CD4-positive, CD25-positive, alpha-beta regulatory T cell (primary cell): ENCODE measurements around the gene RNF157. TPM values are rescaled to one million over a fixed set of nuclear protein-coding genes. Genes with fewer than 3 reads are reported as not detected.
"Not testable (repeated sequence)": the region's sequence is repeated elsewhere in the genome, so short reads cannot be mapped to it uniquely, and the experiment has no call there.

Experiments used
- ATAC-seq, 2 donors: fragments of 150-1000 bp; cut with Tn5 transposase; one replicate each; pipeline ENCODE4 v1.10.0; 2021; ENCODE audit warnings: low read depth in 2 of 2, moderate number of reproducible peaks in 2 of 2, moderate library complexity in 1 of 2
- DNase-seq, 3 donors: peaks; one replicate each; pipeline versions ENCODE4 v3.0.0 to v3.0.0-alpha.2; 2012 to 2022; ENCODE audit warnings: mixed read lengths in 1 of 3
- H3K27ac ChIP-seq: one replicate; pipeline ENCODE4 v1.7.0; 2013; ENCODE audit warnings: mild to moderate bottlenecking, low read length; ENCODE audit not compliant: insufficient read depth, poor library complexity, severe bottlenecking
- H3K27me3 ChIP-seq: one replicate; pipeline ENCODE4 v1.7.0; 2013; ENCODE audit warnings: low read length; ENCODE audit not compliant: control insufficient read depth, insufficient read depth
- H3K36me3 ChIP-seq: one replicate; pipeline ENCODE4 v1.7.0; 2013; ENCODE audit warnings: mild to moderate bottlenecking, low read length, moderate library complexity; ENCODE audit not compliant: control insufficient read depth, insufficient read depth
- H3K4me1 ChIP-seq: 2 replicates; pipeline ENCODE4 v1.7.0; 2013; ENCODE audit warnings: mild to moderate bottlenecking, low read length; ENCODE audit not compliant: insufficient read depth, control insufficient read depth, poor library complexity, severe bottlenecking
- H3K4me3 ChIP-seq: one replicate; pipeline ENCODE4 v1.7.0; 2013; ENCODE audit warnings: low read depth, mild to moderate bottlenecking, low read length, moderate library complexity
- H3K9me3 ChIP-seq, 2 experiments: 1 replicate in 1 of 2; 2 replicates in 1 of 2; pipeline ENCODE4 v1.7.0; 2013; ENCODE audit warnings: low read length in 2 of 2, mild to moderate bottlenecking in 1 of 2, moderate library complexity in 1 of 2; ENCODE audit not compliant: control insufficient read depth in 2 of 2
- H3K27ac Mint-ChIP-seq, 3 donors: one replicate each; pipeline ENCODE4 v1.8.0; 2020 to 2022; ENCODE audit warnings: mild to moderate bottlenecking in 3 of 3, mixed read lengths in 3 of 3, moderate library complexity in 2 of 3
- H3K27me3 Mint-ChIP-seq: one replicate; pipeline ENCODE4 v1.8.0; 2022; ENCODE audit warnings: mild to moderate bottlenecking, mixed read lengths
- H3K36me3 Mint-ChIP-seq: one replicate; pipeline ENCODE4 v1.8.0; 2020; ENCODE audit warnings: mixed read lengths
- H3K4me1 Mint-ChIP-seq, 4 donors: one replicate each; pipeline ENCODE4 v1.8.0; 2020 to 2022; ENCODE audit warnings: mixed read lengths in 4 of 4, mild to moderate bottlenecking in 1 of 4
- H3K4me3 Mint-ChIP-seq, 4 donors: one replicate each; pipeline ENCODE4 v1.8.0; 2020 to 2022; ENCODE audit warnings: mild to moderate bottlenecking in 4 of 4, mixed read lengths in 4 of 4, moderate library complexity in 3 of 4
- H3K9me3 Mint-ChIP-seq, 7 donors: one replicate each; pipeline ENCODE4 v1.8.0; 2020 to 2022; ENCODE audit warnings: mixed read lengths in 7 of 7, mild to moderate bottlenecking in 3 of 7, moderate library complexity in 2 of 7
- polyA plus RNA-seq, 4 donors: library from polyadenylated mRNA; unstranded; fragments of 300-500 nt; fragmentation: Illumina TruSeq; gene quantifications; one replicate each; pipeline ENCODE4 v1.2.3, GENCODE V29; 2021
- total RNA-seq: library from RNA; stranded (reverse); gene quantifications from one replicate; pipeline ENCODE4 v1.2.3, GENCODE V29; 2022

RNF157 gene
- total and polyA plus RNA-seq, 5 donors from 2014 or later: 3.3 to 17.7 (median 5.1) TPM

- Histone ChIP-seq H3K27ac (no peak overlapping the region), H3K4me1 (no peaks in the 10 kb centered on the region), H3K27me3 (no peaks in the 10 kb centered on the region), H3K9me3 (no peaks in the 10 kb centered on the region), H3K4me3 (no peak overlapping the region), H3K36me3 (no peaks in the 10 kb centered on the region)
- Mint-ChIP-seq H3K27ac (no peak overlapping the region), H3K9me3 (peaks cover 0 to 2% (median 0%) of the 10 kb centered on the region in 7 donors), H3K4me1 (peaks cover 16 to 41% (median 25%) of the 10 kb centered on the region in 4 donors), H3K4me3 (no peak overlapping the region), H3K27me3 (peaks cover 17% of the 10 kb centered on the region), H3K36me3 (peaks cover 11% of the 10 kb centered on the region)
- ATAC-seq (no peak), DNase-seq (no peak)
These were observed 8.0 kb downstream of the RNF157 start for GRCh38 chr17:76232342-76232741.

- H3K27ac Mint-ChIP-seq, H3K27me3 ChIP-seq, DNase-seq, H3K4me3 ChIP-seq, H3K27ac ChIP-seq, H3K36me3 ChIP-seq, H3K9me3 Mint-ChIP-seq, H3K9me3 ChIP-seq, H3K4me3 Mint-ChIP-seq, ATAC-seq, H3K4me1 ChIP-seq: not testable (repeated sequence)
- peaks cover 4 to 21% (median 14%) of the 10 kb centered on the region in 4 donors for H3K4me1 Mint-ChIP-seq
- H3K27me3 Mint-ChIP-seq: peaks cover 16% of the 10 kb centered on the region
- peaks cover 14% of the 10 kb centered on the region for H3K36me3 Mint-ChIP-seq
These were observed 13.5 kb downstream of the RNF157 start for GRCh38 chr17:76226749-76227148.

- not testable (repeated sequence) for H3K4me3 Mint-ChIP-seq, H3K9me3 Mint-ChIP-seq, H3K4me1 ChIP-seq, ATAC-seq, H3K9me3 ChIP-seq, H3K27ac ChIP-seq, H3K36me3 ChIP-seq, DNase-seq, H3K27me3 ChIP-seq, H3K4me3 ChIP-seq
- peaks cover 4 to 24% (median 18%) of the 10 kb centered on the region in 4 donors for H3K4me1 Mint-ChIP-seq
- H3K27me3 Mint-ChIP-seq: peaks cover 16% of the 10 kb centered on the region
- H3K36me3 Mint-ChIP-seq: peaks cover 11% of the 10 kb centered on the region
- peak overlapping the region in 2 of 3 donors; percentile 65 to 71 for H3K27ac Mint-ChIP-seq
These were observed 14.8 kb downstream of the RNF157 start for GRCh38 chr17:76225373-76226086.

GRCh38 chr17:76223802-76224201 is 16.5 kb downstream of the RNF157 start:
- Mint-ChIP-seq H3K4me3 (no peak overlapping the region), H3K27ac (peak overlapping the region in 2 of 3 donors; percentile 74 to 85)

GRCh38 chr17:76219670-76220383 is 20.5 kb downstream of the RNF157 start:
- peaks cover 0 to 1% (median 0%) of the 10 kb centered on the region in 7 donors for H3K9me3 Mint-ChIP-seq
- Histone ChIP-seq H3K4me3 (no peak overlapping the region), H3K9me3 (no peaks in the 10 kb centered on the region), H3K27me3 (no peaks in the 10 kb centered on the region), H3K27ac (no peak overlapping the region), H3K4me1 (no peaks in the 10 kb centered on the region), H3K36me3 (no peaks in the 10 kb centered on the region)
- no peaks in the 10 kb centered on the region for H3K27me3 Mint-ChIP-seq
- no peak for ATAC-seq
- peaks cover 6 to 38% (median 17%) of the 10 kb centered on the region in 4 donors for H3K4me1 Mint-ChIP-seq
- H3K4me3 Mint-ChIP-seq: no peak overlapping the region
- no peak for DNase-seq
- H3K36me3 Mint-ChIP-seq: peaks cover 16% of the 10 kb centered on the region
- H3K27ac Mint-ChIP-seq: peak overlapping the region in 1 of 3 donors; percentile 59

More at GRCh38 chr17:76223802-76224201, 16.5 kb downstream of the RNF157 start:
- Mint-ChIP-seq H3K27me3 (peaks cover 7% of the 10 kb centered on the region), H3K36me3 (peaks cover 12% of the 10 kb centered on the region), H3K9me3 (peaks cover 0 to 1% (median 0%) of the 10 kb centered on the region in 7 donors), H3K4me1 (peaks cover under 1 to 22% (median 11%) of the 10 kb centered on the region in 4 donors)
- H3K27me3 ChIP-seq: no peaks in the 10 kb centered on the region
- H3K9me3 ChIP-seq: no peaks in the 10 kb centered on the region
- no peak overlapping the region for H3K27ac ChIP-seq
- H3K4me1 ChIP-seq: no peaks in the 10 kb centered on the region
- DNase-seq (no peak), ATAC-seq (no peak)
- H3K4me3 ChIP-seq: no peak overlapping the region
- H3K36me3 ChIP-seq: no peaks in the 10 kb centered on the region

- Mint-ChIP-seq H3K4me3 (no peak overlapping the region), H3K4me1 (peaks cover 6 to 44% (median 19%) of the 10 kb centered on the region in 4 donors), H3K36me3 (peaks cover 16% of the 10 kb centered on the region), H3K27me3 (peaks cover 4% of the 10 kb centered on the region), H3K9me3 (peaks cover 0 to 1% (median 0%) of the 10 kb centered on the region in 7 donors), H3K27ac (no peak overlapping the region)
- no peaks in the 10 kb centered on the region for H3K36me3 ChIP-seq
- no peaks in the 10 kb centered on the region for H3K4me1 ChIP-seq
- H3K27ac ChIP-seq: no peak overlapping the region
- DNase-seq (no peak), ATAC-seq (no peak)
- no peak overlapping the region for H3K4me3 ChIP-seq
- H3K9me3 ChIP-seq: no peaks in the 10 kb centered on the region
- H3K27me3 ChIP-seq: no peaks in the 10 kb centered on the region
These were observed 23.2 kb downstream of the RNF157 start for GRCh38 chr17:76217081-76217480.

- H3K36me3 Mint-ChIP-seq: peaks cover 25% of the 10 kb centered on the region
- no peak overlapping the region for H3K4me3 Mint-ChIP-seq
- ATAC-seq: no peak
- DNase-seq: no peak
- no peaks in the 10 kb centered on the region for H3K36me3 ChIP-seq
- H3K4me3 ChIP-seq: no peak overlapping the region
- H3K27ac Mint-ChIP-seq: no peak overlapping the region
- H3K4me1 Mint-ChIP-seq: peaks cover 11 to 51% (median 24%) of the 10 kb centered on the region in 4 donors
- no peaks in the 10 kb centered on the region for H3K27me3 ChIP-seq
- H3K27ac ChIP-seq: no peak overlapping the region
- H3K4me1 ChIP-seq: peaks cover 4% of the 10 kb centered on the region
- H3K9me3 ChIP-seq: no peaks in the 10 kb centered on the region
- peaks cover 4% of the 10 kb centered on the region for H3K27me3 Mint-ChIP-seq
- peaks cover 0 to 1% (median 0%) of the 10 kb centered on the region in 7 donors for H3K9me3 Mint-ChIP-seq
These were observed 26.8 kb downstream of the RNF157 start for GRCh38 chr17:76213491-76213890.
